Fibroblast of skin of right biceps (primary cell): Measurements from ENCODE around the gene ZNF653.
A peak's percentile ranks its signal among the peaks of the same experiment; 100 is the strongest.

Experiments
- DNase-seq: peaks from one replicate; pipeline ENCODE4 v3.0.0-alpha.2; 2013

Gene ZNF653, protein sequence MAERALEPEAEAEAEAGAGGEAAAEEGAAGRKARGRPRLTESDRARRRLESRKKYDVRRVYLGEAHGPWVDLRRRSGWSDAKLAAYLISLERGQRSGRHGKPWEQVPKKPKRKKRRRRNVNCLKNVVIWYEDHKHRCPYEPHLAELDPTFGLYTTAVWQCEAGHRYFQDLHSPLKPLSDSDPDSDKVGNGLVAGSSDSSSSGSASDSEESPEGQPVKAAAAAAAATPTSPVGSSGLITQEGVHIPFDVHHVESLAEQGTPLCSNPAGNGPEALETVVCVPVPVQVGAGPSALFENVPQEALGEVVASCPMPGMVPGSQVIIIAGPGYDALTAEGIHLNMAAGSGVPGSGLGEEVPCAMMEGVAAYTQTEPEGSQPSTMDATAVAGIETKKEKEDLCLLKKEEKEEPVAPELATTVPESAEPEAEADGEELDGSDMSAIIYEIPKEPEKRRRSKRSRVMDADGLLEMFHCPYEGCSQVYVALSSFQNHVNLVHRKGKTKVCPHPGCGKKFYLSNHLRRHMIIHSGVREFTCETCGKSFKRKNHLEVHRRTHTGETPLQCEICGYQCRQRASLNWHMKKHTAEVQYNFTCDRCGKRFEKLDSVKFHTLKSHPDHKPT

DNA sequence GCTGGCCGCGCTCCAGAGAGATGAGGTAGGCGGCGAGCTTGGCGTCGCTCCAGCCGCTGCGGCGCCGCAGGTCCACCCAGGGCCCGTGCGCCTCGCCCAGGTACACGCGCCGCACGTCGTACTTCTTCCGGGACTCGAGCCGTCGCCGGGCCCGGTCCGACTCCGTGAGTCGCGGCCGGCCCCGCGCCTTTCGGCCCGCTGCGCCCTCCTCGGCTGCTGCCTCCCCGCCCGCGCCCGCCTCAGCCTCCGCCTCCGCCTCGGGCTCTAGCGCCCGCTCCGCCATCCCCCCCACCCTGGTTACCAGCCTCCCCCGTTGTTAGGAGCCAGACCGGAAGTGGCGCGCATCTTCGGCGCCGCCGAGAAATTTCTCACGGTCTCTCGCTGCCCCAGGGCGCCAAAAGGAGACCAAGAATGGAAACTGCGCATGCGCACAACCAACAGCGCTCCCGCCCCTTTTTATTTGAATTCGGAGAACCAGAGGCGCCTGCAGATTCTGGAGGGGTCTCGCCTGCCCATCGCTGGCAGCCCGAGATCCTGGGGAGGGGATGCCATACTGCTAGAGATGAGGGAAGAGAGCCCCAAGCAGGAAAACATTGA, at the start of gene ZNF653:
ZNF653 (minus strand) TSS at position 336 of the 597 bp plus-strand sequence; CDS start at position 283, 53 bp downstream.
- peak; percentile 96 for DNase-seq

DNA sequence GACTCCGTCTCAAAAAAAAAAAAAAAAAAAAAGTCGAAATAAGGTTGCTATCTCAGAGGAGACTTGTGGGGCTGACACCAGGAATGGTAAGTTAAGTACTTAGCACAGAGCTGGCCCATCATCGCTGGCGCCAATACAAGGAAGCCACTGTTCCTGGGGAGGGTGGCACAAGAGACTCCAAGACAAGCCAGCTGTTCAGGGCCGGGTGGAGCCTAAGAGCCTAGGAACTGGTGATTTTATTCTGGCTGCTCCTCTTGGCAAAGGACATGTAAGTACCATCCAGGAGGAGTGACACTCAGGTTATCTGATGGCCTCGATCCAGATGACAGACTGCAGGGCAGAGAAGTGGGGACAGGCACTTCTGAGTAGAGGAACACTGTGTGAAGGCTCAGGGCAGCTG, 49.6 kb upstream of the ZNF653 start:
- DNase-seq: no peak

DNA sequence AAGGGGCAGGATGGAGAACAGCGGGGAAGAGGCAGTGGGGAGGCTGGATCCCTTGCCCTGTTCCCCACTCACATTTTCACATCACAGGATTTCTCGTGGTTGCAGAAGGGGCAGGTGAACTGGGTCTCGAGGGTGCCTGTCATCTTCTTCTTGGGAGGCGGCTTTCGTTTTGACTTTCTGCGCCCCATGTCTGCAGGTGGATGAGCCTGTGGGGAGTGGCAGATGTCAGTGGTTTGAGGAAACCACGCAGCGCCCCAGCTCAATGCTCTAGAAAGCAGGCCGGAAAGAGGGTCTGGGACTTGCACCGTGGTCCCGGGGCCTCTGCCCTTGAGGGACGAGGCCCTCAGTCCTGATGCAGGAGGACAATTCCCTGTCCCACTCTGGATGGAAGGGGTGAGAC, 48.5 kb upstream of the ZNF653 start:
- no peak for DNase-seq

DNA sequence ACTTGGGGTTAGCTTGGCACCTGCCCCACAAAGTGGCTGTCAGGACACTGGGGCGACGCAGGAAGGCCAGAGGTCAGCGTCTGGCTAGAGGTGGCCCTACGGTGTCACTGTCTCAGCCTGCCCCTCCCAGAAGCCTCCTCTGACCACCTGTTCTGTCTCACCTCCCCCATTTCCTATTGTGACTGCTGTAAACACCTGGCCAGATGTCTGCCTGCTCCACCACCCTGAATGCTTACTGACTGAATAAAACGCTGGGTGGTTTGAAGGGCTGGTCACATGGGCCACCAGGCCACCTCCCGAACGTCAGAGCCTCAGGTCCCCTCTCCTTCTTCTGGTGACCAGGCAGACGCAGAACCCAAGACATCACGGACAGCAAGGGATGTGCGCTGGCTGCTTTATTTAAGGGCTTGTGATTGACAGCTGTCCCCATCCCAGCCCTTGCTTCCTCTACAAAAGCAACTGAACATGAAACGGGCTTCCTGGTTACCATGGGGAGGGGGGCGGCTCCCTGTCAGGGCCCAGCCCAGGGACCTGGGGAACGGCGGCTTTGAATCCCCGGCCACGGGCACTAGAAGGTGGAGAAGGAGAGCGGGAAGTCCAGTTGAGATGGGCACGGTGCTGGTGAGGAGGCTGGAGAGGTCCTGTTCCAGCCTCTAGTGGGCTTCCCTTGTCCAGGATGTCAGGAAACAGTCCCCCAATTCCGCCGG, 47.2 kb upstream of the ZNF653 start:
- DNase-seq: no peak

DNA sequence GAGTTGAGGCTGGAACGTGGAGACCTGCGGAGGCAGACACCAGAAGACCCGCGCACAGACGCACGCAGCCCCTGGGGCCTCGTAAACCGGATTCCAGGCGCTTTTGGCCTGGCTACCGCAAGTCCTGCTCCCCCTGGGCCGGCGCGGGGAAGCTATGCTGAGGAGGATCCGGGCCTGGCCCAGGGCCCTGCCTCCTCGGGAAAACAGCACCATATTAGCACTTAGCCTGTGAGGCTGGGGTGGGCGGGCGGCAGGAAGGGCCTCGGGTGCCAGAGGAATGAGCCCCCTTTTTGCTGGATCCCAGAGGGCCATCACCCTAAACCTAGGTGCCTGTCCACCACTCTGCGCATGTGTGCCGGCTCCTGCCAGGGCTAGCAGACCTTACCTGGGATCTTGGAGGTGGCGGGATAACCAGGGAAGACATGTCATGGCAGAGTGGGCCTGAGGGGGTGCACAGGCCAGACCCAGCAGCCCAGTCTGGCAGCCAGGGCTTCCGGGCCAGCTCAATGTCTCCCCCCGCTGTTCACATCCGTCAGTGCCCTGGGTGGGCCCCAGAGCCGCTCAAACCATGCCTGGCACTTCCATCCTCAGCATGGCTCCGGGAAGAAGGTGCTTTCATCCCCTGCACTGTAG, 46.1 kb upstream of the ZNF653 start:
- DNase-seq: peak; percentile 30

DNA sequence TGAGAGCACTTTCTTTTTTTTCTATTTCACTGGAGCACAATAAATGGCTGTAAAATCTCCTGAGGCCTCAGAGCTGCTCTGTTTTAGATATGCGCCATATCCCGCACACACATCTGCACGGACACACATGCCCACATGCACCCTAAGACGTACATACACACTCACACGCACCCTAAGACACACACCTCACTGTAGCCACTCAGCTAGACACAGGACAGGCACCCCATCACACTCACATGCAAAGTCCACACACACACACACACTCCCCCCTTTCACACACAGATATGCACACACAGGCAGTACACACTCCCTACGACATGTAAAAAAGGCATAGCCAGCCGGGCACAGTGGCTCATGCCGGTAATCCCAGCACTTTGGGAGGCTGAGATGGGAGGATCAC, 44.6 kb upstream of the ZNF653 start:
- no peak for DNase-seq

DNA sequence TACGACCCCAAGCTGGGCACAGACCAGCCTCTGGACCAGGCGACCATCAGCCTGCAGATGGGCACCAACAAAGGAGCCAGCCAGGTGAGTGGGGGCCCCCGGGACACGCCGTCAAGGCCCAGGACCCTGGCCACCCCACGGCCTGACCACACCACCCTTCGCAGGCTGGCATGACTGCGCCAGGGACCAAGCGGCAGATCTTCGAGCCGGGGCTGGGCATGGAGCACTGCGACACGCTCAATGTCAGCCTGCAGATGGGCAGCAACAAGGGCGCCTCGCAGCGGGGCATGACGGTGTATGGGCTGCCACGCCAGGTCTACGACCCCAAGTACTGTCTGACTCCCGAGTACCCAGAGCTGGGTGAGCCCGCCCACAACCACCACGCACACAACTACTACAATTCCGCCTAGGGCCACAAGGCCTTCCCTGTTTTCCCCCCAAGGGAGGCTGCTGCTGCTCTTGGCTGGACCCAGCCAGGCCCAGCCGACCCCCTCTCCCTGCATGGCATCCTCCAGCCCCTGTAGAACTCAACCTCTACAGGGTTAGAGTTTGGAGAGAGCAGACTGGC, 43.8 kb upstream of the ZNF653 start:
- DNase-seq: no peak

DNA sequence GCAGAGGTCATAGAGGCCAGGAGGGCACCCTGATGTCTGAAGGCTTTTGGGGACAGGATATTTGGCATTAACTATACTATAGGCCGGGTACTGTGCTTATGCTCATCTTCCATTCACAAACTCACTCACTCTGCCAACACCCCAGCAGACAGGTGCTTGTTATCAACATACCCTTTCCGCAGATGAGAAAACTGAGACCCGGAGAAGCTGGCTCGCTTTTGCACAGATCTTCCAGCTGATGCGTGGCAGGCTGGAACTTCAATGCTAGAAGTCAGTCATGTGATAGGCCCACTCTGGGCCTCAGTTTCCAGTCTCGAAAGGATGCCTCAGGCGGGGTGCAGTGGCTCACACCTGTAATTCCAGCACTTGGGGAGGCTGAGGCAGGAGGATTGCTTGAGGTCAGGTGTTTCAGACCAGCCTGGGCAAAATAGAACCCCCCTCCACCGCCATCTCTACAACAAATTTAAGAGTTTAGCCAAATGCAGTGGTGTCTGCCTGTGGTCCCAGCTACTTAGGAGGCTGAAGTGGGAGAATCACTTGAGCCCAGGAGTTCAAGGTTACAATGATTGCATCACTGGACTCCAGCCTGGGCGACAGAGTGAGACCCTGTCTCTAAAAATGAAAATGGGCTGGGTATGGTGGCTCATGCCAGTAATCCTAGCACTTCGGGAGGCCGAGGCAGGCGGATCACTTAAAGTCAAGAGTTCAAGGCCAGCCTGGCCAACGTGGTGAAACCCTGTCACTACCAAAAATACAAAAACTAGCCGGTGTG, 42.5 kb upstream of the ZNF653 start:
- no peak for DNase-seq

DNA sequence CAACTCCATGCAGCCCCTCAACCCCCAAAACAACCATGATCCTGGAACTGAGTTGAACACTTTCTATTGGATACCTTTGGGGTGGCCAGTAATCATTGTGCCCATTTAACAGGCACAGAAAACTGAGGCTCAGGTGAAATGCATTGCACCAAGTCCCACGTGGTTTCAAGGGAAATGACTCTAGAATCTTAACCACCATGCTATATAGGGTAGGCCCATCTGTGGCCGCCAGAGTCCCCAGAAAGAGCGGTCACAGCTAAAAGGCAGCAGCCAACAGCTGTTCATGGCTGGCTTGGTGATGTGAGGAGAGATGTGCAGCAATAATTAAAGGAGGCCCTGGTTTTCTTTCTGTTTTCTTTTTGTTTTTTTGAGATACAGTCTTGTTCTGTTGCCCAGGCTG, 35.6 kb upstream of the ZNF653 start:
- DNase-seq: no peak

DNA sequence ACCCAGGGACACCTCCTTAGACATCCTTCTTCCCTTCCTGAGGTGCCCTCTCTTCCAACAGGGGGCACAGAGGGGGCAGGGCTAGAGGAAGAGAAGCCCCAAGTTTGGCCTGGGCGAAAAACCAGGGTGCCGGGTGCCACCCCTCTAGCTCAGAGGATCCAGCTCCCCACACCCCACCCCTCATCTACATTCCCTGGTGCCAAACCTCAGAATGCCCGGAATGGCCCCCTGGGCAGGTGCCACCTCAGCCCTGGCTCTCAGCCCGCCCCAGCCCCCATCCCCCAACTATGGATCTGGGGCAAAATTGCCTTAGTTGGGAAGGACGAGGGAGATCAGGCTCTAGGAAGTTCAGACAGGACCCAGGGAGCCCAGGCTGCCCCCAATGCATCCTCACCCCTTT, 35.0 kb upstream of the ZNF653 start:
- peak; percentile 10 for DNase-seq

DNA sequence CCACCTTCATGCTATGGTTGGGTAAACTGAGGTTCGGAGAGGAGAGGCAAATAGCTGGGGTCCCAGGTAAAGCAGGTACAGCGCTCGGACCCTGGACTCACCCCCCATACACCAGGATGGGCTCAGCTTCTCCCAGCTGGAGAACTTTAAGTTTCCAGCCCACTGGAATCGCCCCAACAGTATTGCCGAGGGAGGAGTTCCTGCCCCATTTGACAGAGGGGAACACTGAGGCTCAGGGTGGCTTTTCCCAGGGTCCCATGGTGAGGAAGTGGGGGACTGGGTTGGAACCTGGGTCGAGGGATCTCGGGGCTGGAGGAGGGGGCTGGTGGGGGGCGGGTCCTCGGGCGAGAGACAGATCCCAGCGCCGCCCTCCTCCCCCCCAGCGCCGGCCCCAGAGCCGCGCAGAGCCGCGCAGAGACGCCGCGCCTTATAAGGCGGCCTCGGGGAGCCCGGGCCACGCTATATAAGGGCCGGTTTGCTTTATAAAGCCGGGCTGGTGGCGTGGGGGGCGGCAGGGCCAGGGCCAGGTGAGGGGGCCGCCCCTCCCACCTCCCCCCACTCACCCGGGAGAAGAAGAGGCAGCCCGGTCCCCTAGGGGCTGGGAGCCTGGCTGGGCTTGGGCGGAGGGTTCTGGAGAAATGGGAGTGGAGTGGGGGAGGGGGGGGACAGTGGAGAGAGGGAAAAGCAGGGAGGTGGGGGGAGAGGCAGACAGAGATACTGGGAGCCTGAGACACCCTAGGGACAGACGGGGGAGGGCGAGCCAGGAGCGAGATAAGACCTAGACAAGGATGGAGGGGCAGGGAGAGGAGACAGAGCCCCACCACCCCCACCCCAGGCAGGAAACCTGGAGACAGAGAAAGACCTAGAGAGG, 34.1 kb upstream of the ZNF653 start:
- peak; percentile 83 for DNase-seq

DNA sequence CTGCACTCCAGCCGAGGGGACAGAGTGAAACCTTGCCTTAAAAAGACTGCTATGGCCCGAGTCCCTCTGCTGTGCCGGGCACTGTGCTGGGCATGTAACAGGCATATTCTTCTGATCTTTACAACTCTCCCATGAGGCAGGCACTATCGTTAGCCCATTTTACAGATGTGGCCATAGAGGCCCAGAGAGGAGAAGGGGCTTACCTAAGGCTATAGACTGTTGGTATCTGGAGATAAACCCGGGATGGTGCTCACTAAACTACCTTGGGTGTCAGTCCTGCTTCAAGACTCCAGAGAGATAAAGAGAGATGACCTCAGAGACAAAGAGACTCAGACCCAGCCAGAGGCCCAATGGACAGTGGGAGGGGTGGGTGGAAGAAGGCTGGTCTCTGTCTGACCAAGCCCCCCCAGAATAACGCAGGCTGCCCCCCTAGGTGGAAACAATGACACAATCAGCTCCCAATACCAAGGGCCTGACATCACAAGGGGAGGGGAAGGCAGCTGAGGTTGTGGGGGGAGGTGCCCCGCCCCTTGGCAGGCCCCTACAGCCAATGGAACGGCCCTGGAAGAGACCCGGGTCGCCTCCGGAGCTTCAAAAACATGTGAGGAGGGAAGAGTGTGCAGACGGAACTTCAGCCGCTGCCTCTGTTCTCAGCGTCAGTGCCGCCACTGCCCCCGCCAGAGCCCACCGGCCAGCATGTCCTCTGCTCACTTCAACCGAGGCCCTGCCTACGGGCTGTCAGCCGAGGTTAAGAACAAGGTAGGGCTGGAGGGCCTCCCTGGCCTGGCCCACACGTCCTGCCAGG, 32.8 kb upstream of the ZNF653 start, which contains the start of gene CNN1:
CNN1 (plus strand) TSS at position 620 of the 805 bp plus-strand sequence; CDS start at position 697, 77 bp downstream.
- peak; percentile 96 for DNase-seq

DNA sequence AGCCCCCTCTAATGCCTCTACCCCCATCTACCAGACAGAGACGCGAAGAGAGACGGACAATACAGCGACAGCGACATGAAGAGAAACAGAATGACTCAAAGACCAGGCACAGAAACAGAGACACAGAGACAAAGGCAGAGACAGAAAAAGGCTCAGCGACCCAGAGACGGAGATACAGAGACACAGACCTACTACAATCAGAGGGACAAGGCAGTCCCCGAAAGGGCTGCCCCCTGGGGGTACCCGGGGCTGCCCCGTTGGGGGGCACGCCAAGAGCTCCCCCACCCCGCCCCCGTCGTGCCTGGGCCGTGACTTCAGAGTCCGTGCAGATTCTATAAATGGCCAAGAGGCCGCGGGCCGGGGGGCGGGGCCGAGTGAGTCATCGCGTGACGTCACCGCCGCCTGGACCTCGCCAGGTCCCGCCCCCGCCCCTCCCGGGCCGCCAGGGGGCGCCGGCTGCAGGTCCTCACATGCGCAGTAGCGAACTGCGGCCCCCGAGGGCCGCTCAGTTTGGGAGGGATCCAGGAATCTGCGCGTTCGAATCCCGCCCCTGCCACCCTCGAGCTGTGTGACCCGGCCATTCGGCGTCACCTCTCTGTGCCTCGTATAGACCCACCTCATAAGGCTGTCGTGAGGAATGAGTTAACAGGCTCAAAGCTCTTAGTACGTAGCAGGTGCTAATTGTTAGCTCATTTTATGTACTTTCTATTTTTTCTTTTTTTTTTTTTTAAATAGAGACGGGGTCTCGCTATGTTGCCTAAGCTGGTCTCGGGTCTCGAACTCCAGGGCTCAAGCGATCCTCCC, 30.4 kb upstream of the ZNF653 start:
- peak; percentile 91 for DNase-seq

DNA sequence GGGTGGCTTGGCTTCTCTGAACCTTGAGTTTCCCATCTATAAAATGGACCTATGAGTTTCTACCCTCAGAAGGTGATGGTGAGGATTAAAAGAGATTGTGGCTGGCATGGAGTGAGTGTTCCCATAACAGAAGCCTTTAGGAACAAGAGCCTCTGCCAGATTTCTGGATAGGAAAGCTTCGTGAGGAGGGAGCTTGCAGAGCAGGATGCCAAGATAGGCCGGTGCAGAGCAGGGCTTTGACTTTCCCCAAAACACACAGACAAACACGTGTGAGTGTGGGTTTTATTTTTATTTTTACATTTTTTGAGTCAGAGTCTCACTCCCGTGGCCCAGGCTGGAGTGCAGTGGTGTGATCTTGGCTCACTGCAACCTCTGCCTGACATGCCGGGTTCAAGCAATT, 29.3 kb upstream of the ZNF653 start:
- DNase-seq: peak; percentile 31

DNA sequence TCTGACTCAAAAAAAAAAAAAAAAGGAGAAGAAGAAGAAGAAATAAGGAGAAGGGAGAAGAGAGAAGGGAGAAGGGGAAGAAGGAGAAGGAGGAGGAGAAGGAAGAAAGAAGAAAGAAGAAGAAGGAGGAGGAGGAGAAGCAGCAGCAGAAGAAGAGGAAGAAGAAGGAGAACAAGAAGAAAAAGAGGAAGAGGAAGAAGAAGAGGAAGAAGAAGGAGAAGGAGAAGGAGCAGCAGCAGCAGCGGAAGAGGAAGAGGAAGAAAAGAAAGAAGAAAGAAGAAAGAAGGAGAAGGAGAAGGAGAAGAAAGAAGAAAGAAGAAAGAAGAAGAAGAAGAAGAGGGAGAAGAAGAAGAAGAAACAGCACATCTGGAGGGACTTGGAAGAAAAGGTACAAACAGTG, 28.9 kb upstream of the ZNF653 start:
- DNase-seq: no peak

DNA sequence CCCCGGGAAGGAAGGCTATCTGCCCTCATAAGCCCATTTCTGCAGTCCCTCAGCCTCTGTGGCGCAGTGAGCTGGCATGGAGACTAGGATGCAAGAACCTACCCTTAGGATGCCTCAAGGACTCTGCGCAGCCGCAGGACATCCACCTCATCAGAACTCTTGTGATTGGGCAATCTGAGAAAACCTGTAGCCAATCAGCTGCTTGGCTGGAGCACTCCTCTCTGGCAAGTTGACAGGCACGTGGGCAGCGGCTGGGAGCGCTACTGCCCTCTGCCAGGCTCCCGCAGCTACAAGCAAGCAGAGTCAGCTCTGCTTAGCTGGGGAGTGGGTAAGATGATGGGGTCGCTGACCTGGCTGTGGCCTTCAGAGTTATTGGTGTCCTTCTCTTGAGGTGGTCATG, 24.8 kb upstream of the ZNF653 start:
- DNase-seq: peak; percentile 81

DNA sequence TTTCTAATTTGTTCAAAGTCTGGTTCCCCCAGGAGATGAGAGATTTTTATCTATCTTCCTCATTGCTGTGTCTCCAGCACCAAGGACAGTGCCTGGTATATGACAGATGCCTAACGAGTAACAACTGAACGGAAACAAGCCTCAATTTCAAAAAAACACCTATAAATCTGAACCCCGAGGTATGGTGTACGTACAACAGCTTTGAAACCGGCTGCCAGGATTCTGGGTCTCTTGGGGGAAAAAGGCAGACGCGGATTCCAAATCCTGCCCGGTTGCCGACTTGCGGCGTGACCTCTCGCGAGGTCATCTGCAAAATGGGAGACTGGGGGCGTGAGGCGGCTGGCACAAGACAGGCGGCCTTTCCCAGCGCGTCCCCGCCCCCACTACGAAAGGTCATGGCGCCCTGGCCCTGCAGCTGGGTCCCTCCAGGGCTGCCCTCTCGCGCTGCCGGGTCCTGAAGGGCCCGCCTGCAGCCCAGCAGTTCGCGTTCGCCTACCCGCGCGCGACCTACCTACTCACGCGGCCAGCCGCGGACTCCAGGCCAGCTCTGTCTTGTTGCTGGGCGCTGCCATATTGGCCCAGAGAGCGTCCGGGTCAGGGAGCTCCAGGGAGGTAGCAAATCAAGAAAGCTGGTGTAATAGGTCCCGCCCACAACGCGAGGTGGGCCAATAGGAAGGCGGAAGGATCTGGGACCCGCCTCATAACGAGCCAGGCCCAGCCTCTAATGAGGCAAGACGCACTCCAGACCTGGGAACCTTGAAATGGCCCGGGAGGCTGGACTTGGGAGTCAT, 23.1 kb upstream of the ZNF653 start, which contains the start of gene ECSIT:
ECSIT (minus strand) TSS at position 584 of the 791 bp plus-strand sequence. CDS start 9,964 bp downstream, outside the sequence.
- peak; percentile 99 for DNase-seq

DNA sequence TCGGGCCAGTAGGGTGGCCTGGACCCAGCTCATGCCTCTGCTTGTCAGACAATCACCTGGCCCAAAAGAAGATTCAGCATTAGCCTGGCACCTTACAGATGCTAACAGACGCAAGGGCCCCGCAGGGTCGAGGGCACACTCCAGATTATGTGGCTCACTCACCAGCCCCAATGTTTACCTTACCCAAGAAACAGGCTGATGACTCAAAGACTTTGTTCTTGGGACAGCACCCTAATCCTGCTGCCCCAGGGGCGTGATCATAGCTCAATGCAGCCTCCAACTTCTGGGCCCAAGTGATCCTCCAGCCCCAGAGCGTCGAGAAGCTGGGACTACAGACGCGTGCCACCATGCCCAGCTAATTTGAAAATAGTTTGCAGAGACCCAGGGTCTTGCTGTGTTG, 13.5 kb upstream of the ZNF653 start:
- no peak for DNase-seq
